ENCODE data around the gene LYL1. TPM values are rescaled to one million over a fixed set of nuclear protein-coding genes. Genes with fewer than 3 reads are reported as not detected.

Gene LYL1
- total and polyA plus RNA-seq, 4 donors: 0.35 to 69.7 (median 2.3) TPM

- 81% methylated on average over 29 of the region's 29 CpGs for WGBS
- Histone ChIP-seq H3K27me3 (ENCODE audit: control insufficient read depth in 4 of 4, insufficient read depth in 4 of 4, low read length in 3 of 4) (no peaks in the 10 kb centered on the region), H3K9me3 (ENCODE audit: control insufficient read depth in 4 of 4, low read length in 3 of 4) (no peaks in the 10 kb centered on the region), H3K4me3 (ENCODE audit: low read depth in 1 of 3, low read length in 3 of 3) (no peak overlapping the region), H3K36me3 (ENCODE audit: control insufficient read depth in 4 of 4, insufficient read depth in 3 of 4, low read depth in 1 of 4, low read length in 3 of 4) (peaks cover 0 to 8% (median 2%) of the 10 kb centered on the region in 4 donors), H3K27ac (ENCODE audit: low read depth in 1 of 2, low read length in 2 of 2) (peak overlapping the region; percentile 48 to 59), H3K4me1 (ENCODE audit: control insufficient read depth in 4 of 4, insufficient read depth in 4 of 4, low read length in 3 of 4) (peaks cover 5 to 18% (median 7%) of the 10 kb centered on the region in 4 donors), H3K9ac (ENCODE audit: low read depth in 1 of 2, low read length in 2 of 2) (no peak overlapping the region)
- TF ChIP-seq RXRA (IDR thresholded peaks at IDR 0.05): no peak
- no peak for TF ChIP-seq HNF4G (IDR thresholded peaks at IDR 0.05)
- TF ChIP-seq TAF1 (conservative IDR thresholded peaks at IDR 0.05): no peak
- no peak for TF ChIP-seq FOXA1 (IDR thresholded peaks at IDR 0.05)
- no peak for TF ChIP-seq YY1 (IDR thresholded peaks at IDR 0.05)
- TF ChIP-seq HNF4A (conservative IDR thresholded peaks at IDR 0.05): no peak
- TF ChIP-seq SP1 (IDR thresholded peaks at IDR 0.05): no peak
- no peak for TF ChIP-seq GABPA (IDR thresholded peaks at IDR 0.05 in 1 of 2, conservative IDR thresholded peaks at IDR 0.05 in 1 of 2)
- no peak for TF ChIP-seq FOXA2 (IDR thresholded peaks at IDR 0.05)
- TF ChIP-seq CTCF (IDR thresholded peaks at IDR 0.05; ENCODE audit: low read depth, low read length, missing input control): no peak
- TF ChIP-seq ATF3 (IDR thresholded peaks at IDR 0.05): no peak
- no peak for TF ChIP-seq ZBTB33 (IDR thresholded peaks at IDR 0.05)
- DNase-seq (ENCODE audit: low spot score): no peak
These were observed 2.4 kb upstream of the LYL1 start for GRCh38 chr19:13104848-13105711.

- TF ChIP-seq ZBTB33 (IDR thresholded peaks at IDR 0.05) (no peak), NR2F2 (IDR thresholded peaks at IDR 0.05) (peak; percentile 96), HNF4A (conservative IDR thresholded peaks at IDR 0.05) (no peak), TAF1 (conservative IDR thresholded peaks at IDR 0.05) (no peak), RAD21 (IDR thresholded peaks at IDR 0.05) (peak in 1 of 2 donors; percentile 53), GABPA (IDR thresholded peaks at IDR 0.05 in 1 of 2, conservative IDR thresholded peaks at IDR 0.05 in 1 of 2) (no peak), FOXA1 (IDR thresholded peaks at IDR 0.05) (no peak), CTCF (IDR thresholded peaks at IDR 0.05; ENCODE audit: low read depth, low read length, missing input control) (peak; percentile 43), FOXA2 (IDR thresholded peaks at IDR 0.05) (no peak)
- Histone ChIP-seq H3K4me1 (ENCODE audit: control insufficient read depth in 4 of 4, insufficient read depth in 4 of 4, low read length in 3 of 4) (peaks cover 5 to 18% (median 7%) of the 10 kb centered on the region in 4 donors), H3K27ac (ENCODE audit: low read depth in 1 of 2, low read length in 2 of 2) (peak overlapping the region; percentile 59), H3K4me3 (ENCODE audit: low read depth in 1 of 3, low read length in 3 of 3) (no peak overlapping the region), H3K9me3 (ENCODE audit: control insufficient read depth in 4 of 4, low read length in 3 of 4) (no peaks in the 10 kb centered on the region), H3K36me3 (ENCODE audit: control insufficient read depth in 4 of 4, insufficient read depth in 3 of 4, low read depth in 1 of 4, low read length in 3 of 4) (peaks cover 0 to 5% (median 2%) of the 10 kb centered on the region in 4 donors), H3K9ac (ENCODE audit: low read depth in 1 of 2, low read length in 2 of 2) (no peak overlapping the region), H3K27me3 (ENCODE audit: control insufficient read depth in 4 of 4, insufficient read depth in 4 of 4, low read length in 3 of 4) (no peaks in the 10 kb centered on the region)
- DNase-seq (ENCODE audit: low spot score): peak; percentile 84
- 65% methylated on average over 33 of the region's 33 CpGs for WGBS
These were observed 1.7 kb upstream of the LYL1 start for GRCh38 chr19:13104360-13104847.
